ENCODE data around the gene ATG9A. TPM values are rescaled to one million over a fixed set of nuclear protein-coding genes. Genes with fewer than 3 reads are reported as not detected.
"Not testable (repeated sequence)": the region's sequence is repeated elsewhere in the genome, so short reads cannot be mapped to it uniquely, and the experiment has no call there.

Gene ATG9A
- total RNA-seq, 4 donors from 2014 or later = 23.4 to 40.0 (median 30.5) TPM

DNA sequence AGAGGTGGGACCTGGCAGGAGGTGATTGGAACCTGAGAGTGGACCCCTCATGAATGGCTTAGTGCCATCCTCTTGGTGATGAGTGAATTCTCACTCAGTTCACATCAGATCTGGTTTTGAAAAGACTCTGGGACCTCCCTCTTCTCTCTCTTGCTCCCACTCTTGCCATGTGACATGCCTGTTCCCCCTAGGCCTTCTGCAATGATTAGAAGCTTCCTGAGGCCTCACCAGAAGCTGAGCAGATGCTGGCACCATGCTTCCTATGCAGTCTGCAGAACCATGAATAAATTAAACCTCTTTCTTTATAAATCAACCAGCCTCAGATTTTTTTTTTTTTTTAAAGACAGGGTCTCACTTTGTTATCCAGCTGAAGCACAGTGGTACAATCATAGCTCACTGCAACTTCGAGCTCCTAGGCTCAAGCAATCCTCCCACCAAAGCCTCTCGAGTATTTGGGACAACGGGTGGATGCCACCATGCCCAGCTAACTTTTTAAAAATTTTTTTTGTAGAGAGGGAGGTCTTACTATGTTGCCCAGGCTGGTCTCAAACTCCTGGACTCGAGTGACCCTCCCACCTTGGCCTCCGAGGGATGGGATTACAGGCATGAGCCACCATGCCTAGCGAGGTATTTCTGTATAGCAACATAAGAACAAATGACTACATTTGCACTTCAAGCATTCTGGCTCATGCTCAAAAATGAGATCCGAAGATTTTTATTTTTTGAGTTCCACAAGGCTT lies 24.8 kb downstream of the ATG9A start:
- DNase-seq (ENCODE audit: low spot score in 2 of 2) = peak in 1 of 2 donors; percentile 1

GRCh38 chr2:219201331-219201730 lies 28.1 kb downstream of the ATG9A start:
- not testable (repeated sequence) for H3K27ac ChIP-seq

More for the DNA sequence above, 24.8 kb downstream of the ATG9A start:
- Histone ChIP-seq H3K27ac (no peak overlapping the region), H3K36me3 (peaks cover 0 to 18% (median 9%) of the 10 kb centered on the region in 3 donors), H3K4me3 (no peak overlapping the region), H3K9me3 (no peaks in the 10 kb centered on the region), H3K4me1 (peaks cover 0 to 27% (median 12%) of the 10 kb centered on the region in 4 donors), H3K27me3 (peaks cover 0 to 3% of the 10 kb centered on the region in 2 donors)
- 86 to 89% methylated on average over 7 of the region's 7 CpGs for WGBS, 2 donors
- TF ChIP-seq CTCF (IDR thresholded peaks at IDR 0.05) = no peak
- TF ChIP-seq POLR2A (IDR thresholded peaks at IDR 0.05) = no peak
- no peak for TF ChIP-seq EP300 (IDR thresholded peaks at IDR 0.05)

DNA sequence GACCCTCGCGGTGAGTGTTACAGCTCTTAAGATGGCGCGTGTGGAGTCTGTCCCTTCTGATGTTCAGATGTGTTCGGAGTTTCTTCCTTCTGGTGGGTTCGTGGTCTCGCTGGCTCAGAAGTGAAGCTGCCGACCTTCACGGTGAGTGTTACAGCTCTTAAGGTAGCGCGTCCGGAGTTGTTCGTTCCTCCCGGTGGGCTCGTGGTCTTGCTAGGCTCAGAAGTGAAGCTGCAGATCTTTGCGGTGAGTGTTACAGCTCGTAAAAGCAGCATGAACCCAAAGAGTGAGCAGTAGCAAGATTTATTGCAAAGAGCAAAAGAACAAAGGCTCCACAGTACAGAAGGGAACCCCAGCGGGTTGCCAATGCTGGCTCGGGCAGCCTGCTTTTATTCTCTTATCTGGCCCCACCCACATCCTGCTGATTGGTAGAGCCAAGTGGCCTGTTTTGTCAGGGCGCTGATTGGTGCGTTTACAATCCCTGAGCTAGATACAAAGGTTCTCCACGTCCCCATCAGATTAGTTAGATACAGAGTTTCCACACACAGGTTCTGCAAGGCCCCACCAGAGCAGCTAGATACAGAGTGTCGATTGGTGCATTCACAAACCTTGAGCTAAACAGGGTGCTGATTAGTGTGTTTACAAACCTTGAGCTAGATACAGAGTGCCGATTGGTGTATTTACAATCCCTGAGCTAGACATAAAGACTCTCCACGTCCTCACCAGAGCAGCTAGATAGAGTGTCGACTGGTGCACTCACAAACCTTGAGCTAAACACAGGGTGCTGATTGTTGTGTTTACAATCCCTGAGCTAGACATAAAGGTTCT lies 28.7 kb downstream of the ATG9A start:
- H3K4me3 ChIP-seq, H3K36me3 ChIP-seq, H3K4me1 ChIP-seq, H3K27ac ChIP-seq, H3K9me3 ChIP-seq: not testable (repeated sequence)
- H3K27me3 ChIP-seq = peaks cover 0 to 11% of the 10 kb centered on the region in 2 donors
- peak in 1 of 2 donors; percentile 2 for DNase-seq (ENCODE audit: low spot score in 2 of 2)
- WGBS, 2 donors = 51 to 56% methylated on average over 24 to 26 of the region's 26 CpGs

More at GRCh38 chr2:219201331-219201730, 28.1 kb downstream of the ATG9A start:
- 85 to 92% methylated on average over 14 to 18 of the region's 21 CpGs for WGBS, 2 donors
- not testable (repeated sequence) for DNase-seq (ENCODE audit: low spot score in 2 of 2); H3K4me3 ChIP-seq; H3K36me3 ChIP-seq; H3K9me3 ChIP-seq
- Histone ChIP-seq H3K4me1 (peaks cover 0 to 11% (median 0%) of the 10 kb centered on the region in 4 donors), H3K27me3 (peaks cover 0 to 11% of the 10 kb centered on the region in 2 donors)

DNA sequence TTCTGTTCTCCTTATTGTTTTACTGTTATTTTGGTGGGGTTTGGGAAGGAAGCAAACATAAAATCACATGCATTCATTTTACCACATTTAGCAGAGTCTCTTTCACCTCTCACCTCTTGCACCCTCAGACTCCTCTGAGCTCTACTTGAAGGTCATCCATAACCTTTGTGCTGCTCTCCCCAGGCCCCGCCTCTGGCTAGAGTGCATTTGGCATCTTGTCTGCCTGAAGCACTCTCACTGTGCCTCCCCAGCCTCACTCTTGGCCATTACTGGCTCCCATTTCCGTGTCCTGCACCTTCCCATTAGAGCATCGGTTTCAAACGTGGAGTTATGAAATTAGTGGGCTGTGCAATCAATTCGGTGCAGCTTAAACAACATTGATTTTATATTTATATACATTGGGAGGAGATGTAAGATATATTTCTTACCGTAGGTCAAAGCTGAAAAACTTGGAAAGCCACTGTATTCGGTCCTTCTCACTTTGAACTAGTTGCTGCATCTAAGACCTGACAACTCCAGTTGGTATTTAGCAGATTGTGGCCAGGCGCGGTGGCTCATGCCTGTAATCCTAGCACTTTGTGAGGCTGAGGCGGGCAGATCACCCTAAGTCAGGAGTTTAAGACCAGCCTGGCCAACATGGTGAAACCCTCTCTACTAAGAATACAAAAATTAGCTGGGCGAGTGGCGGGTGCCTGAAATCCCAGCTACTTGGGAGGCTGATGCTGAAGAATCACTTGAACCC lies 29.8 kb downstream of the ATG9A start:
- H3K4me1 ChIP-seq = peaks cover 0 to 4% (median 0%) of the 10 kb centered on the region in 4 donors
- peak in 1 of 2 donors; percentile 3 for DNase-seq (ENCODE audit: low spot score in 2 of 2)
- H3K4me3 ChIP-seq = no peak overlapping the region
- H3K36me3 ChIP-seq = no peaks in the 10 kb centered on the region
- H3K27me3 ChIP-seq = peaks cover 0 to 11% of the 10 kb centered on the region in 2 donors
- no peak overlapping the region for H3K27ac ChIP-seq
- no peaks in the 10 kb centered on the region for H3K9me3 ChIP-seq
- no peak for TF ChIP-seq EP300 (IDR thresholded peaks at IDR 0.05)
- TF ChIP-seq POLR2A (IDR thresholded peaks at IDR 0.05) = no peak
- TF ChIP-seq CTCF (IDR thresholded peaks at IDR 0.05) = no peak
- WGBS, 2 donors = 88 to 89% methylated on average over 12 of the region's 12 CpGs

GRCh38 chr2:219198974-219199373 lies 30.5 kb downstream of the ATG9A start:
- H3K4me3 ChIP-seq = no peak overlapping the region
- WGBS, 2 donors = 77 to 88% methylated on average over 5 of the region's 5 CpGs
- TF ChIP-seq EP300 (IDR thresholded peaks at IDR 0.05) (no peak), CTCF (IDR thresholded peaks at IDR 0.05) (no peak), POLR2A (IDR thresholded peaks at IDR 0.05) (no peak)
- H3K9me3 ChIP-seq = no peaks in the 10 kb centered on the region
- peaks cover 0 to 11% of the 10 kb centered on the region in 2 donors for H3K27me3 ChIP-seq
- H3K27ac ChIP-seq = no peak overlapping the region
- H3K4me1 ChIP-seq = peaks cover 0 to 4% (median 0%) of the 10 kb centered on the region in 4 donors
- no peak for DNase-seq (ENCODE audit: low spot score in 2 of 2)
- H3K36me3 ChIP-seq = no peaks in the 10 kb centered on the region
